Activated T-cell treated with anti-CD3 and anti-CD28 coated beads for 1 hour (primary cell): ENCODE data around the gene CHADL.
"Not testable (repeated sequence)": the region's sequence is repeated elsewhere in the genome, so short reads cannot be mapped to it uniquely, and the experiment has no call there.

Experiments
- DNase-seq: peaks from one replicate; pipeline ENCODE4 v3.0.0-alpha.2; 2020; ENCODE audit warnings: low read depth

CHADL gene

DNA sequence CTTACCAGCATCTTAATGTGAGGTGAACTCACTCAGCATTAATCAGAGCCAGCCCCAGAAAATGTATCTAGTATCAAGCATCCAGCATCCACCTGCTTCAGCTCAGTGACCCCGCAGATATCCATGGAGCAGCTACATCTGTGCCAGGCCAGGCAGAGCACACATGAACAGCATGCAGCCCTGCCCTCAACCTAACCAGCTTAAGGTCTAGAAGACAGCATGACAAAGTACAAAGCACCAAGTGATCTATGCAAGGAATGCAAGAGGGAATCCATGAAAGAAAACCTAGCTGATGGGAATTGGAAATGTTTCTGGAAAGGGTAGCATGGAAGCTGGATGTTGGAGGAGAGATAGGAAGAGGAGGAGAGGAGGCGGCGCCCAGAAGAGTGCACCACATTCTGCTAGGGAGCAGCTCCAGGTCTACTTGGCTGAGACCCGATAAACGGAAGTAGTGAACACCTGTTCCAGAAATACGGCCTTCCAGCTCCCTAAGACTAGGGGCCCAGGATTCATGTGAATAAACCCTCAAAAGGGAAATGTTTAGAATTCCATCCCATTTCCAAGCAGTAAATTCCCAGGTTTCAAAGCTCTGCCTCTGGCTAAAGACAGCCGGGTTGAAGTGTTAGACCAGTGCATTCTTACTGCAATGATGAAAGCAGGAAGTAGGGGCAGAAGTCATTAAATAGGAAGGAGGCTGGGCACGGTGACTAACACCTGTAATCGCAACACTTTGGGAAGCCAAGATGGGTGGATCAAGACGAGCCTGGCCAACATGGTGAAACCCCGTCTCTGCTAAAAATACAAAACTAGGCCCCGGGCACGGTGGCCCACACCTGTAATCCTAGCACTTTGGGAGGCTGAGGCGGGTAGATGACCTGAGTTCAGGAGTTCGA lies 59.1 kb downstream of the CHADL start:
- no peak for DNase-seq

DNA sequence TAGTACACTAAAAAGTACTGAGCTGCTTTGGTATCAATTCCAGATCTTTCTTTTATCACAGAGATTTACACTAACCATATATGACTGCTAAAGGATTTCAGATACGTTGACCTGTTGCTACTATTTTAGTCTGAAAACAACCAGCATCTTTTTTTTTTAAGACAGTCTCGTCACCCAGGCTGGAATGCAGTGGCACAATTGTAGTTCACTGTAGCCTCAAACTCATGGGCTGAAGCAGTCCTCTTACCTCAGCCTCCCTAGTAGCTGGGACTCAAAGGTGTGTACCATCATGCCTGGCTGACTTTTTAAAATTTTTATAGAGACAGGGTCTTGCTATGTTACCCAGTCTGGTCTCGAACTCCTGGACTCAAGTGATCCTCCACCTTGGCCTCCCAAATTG lies 59.8 kb downstream of the CHADL start:
- no peak for DNase-seq

DNA sequence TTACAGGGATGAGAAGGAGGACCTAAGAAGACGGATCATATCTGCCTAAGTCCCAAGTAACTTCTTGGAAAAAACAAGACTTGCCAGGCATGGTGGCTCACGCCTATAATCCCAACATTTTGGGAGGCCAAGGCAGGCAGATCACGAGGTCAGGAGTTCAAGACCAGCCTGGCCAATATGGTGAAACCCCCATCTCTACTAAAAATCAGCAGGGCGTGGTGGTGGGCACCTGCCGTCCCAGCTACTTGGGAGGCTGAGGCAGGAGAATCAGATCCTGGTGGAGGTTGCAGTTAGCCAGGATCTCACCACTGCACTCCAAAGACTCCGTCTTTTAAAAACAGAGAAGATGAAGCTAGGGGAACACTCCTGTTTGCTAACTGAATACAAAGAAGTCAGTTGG lies 60.4 kb downstream of the CHADL start:
- DNase-seq, result not testable (repeated sequence)
